ENCODE measurements around the gene MUTYH. TPM values are rescaled to one million over a fixed set of nuclear protein-coding genes. Genes with fewer than 3 reads are reported as not detected.
"Not testable (repeated sequence)": the region's sequence is repeated elsewhere in the genome, so short reads cannot be mapped to it uniquely, and the experiment has no call there.

The MUTYH gene
- total RNA-seq, 3 donors from 2014 or later, result 16.8 to 26.2 (median 25.8) TPM

- peaks cover 0 to 1% of the 10 kb centered on the region in 2 donors for H3K4me1 ChIP-seq
- intact Hi-C loops (cut with DNase I; ENCODE audit: low total_unique reads), result no loop called here
- no peak overlapping the region for H3K4me3 ChIP-seq
- no peaks in the 10 kb centered on the region for H3K36me3 ChIP-seq
- no peak overlapping the region for H3K27ac ChIP-seq
- DNase-seq (ENCODE audit: low spot score in 2 of 2), result no peak
- no peak for TF ChIP-seq CTCF (IDR thresholded peaks at IDR 0.05)
- TF ChIP-seq POLR2A (IDR thresholded peaks at IDR 0.05), result no peak
- no peak for TF ChIP-seq POLR2AphosphoS5 (IDR thresholded peaks at IDR 0.05)
- no peaks in the 10 kb centered on the region for H3K9me3 ChIP-seq
- no peaks in the 10 kb centered on the region for H3K27me3 ChIP-seq
These were observed 40.9 kb downstream of the MUTYH start for GRCh38 chr1:45299296-45299695.

GRCh38 chr1:45297666-45298356 is 42.4 kb downstream of the MUTYH start:
- no peaks in the 10 kb centered on the region for H3K4me1 ChIP-seq
- DNase-seq (ENCODE audit: low spot score in 2 of 2), result no peak
- H3K27ac ChIP-seq, result no peak overlapping the region
- intact Hi-C loops (cut with DNase I; ENCODE audit: low total_unique reads), result no loop called here
- H3K27me3 ChIP-seq, result no peaks in the 10 kb centered on the region
- no peaks in the 10 kb centered on the region for H3K9me3 ChIP-seq
- H3K4me3 ChIP-seq, result no peak overlapping the region
- H3K36me3 ChIP-seq, result no peaks in the 10 kb centered on the region
- TF ChIP-seq POLR2A (IDR thresholded peaks at IDR 0.05) (no peak), CTCF (IDR thresholded peaks at IDR 0.05) (no peak), POLR2AphosphoS5 (IDR thresholded peaks at IDR 0.05) (no peak)

- TF ChIP-seq CTCF (IDR thresholded peaks at IDR 0.05) (no peak), POLR2AphosphoS5 (IDR thresholded peaks at IDR 0.05) (no peak), POLR2A (IDR thresholded peaks at IDR 0.05) (no peak)
- Histone ChIP-seq H3K27ac (no peak overlapping the region), H3K27me3 (no peaks in the 10 kb centered on the region), H3K36me3 (no peaks in the 10 kb centered on the region), H3K9me3 (no peaks in the 10 kb centered on the region), H3K4me3 (no peak overlapping the region), H3K4me1 (no peaks in the 10 kb centered on the region)
- no peak for DNase-seq (ENCODE audit: low spot score in 2 of 2)
- intact Hi-C loops (cut with DNase I; ENCODE audit: low total_unique reads), result no loop called here
These were observed 48.5 kb downstream of the MUTYH start for GRCh38 chr1:45291716-45292115.

GRCh38 chr1:45291002-45291401 is 49.2 kb downstream of the MUTYH start:
- H3K4me3 ChIP-seq; H3K27ac ChIP-seq; DNase-seq (ENCODE audit: low spot score in 2 of 2); H3K4me1 ChIP-seq; intact Hi-C loops (cut with DNase I; ENCODE audit: low total_unique reads); H3K9me3 ChIP-seq; H3K36me3 ChIP-seq; H3K27me3 ChIP-seq: not testable (repeated sequence)

GRCh38 chr1:45286521-45286920 is 53.7 kb downstream of the MUTYH start:
- H3K4me3 ChIP-seq; H3K27me3 ChIP-seq; H3K9me3 ChIP-seq; DNase-seq (ENCODE audit: low spot score in 2 of 2); H3K4me1 ChIP-seq; H3K36me3 ChIP-seq; intact Hi-C loops (cut with DNase I; ENCODE audit: low total_unique reads); H3K27ac ChIP-seq: not testable (repeated sequence)

- H3K36me3 ChIP-seq; H3K9me3 ChIP-seq; H3K4me3 ChIP-seq; DNase-seq (ENCODE audit: low spot score in 2 of 2); intact Hi-C loops (cut with DNase I; ENCODE audit: low total_unique reads); H3K27me3 ChIP-seq; H3K4me1 ChIP-seq; H3K27ac ChIP-seq: not testable (repeated sequence)
These were observed 55.4 kb downstream of the MUTYH start for GRCh38 chr1:45284858-45285257.

GRCh38 chr1:45282351-45282750 is 57.9 kb downstream of the MUTYH start:
- DNase-seq (ENCODE audit: low spot score in 2 of 2), result no peak
- H3K27ac ChIP-seq, result no peak overlapping the region
- H3K9me3 ChIP-seq, result no peaks in the 10 kb centered on the region
- H3K4me1 ChIP-seq, result no peaks in the 10 kb centered on the region
- intact Hi-C loops (cut with DNase I; ENCODE audit: low total_unique reads), result no loop called here
- no peak overlapping the region for H3K4me3 ChIP-seq
- no peaks in the 10 kb centered on the region for H3K36me3 ChIP-seq
- TF ChIP-seq CTCF (IDR thresholded peaks at IDR 0.05) (no peak), POLR2AphosphoS5 (IDR thresholded peaks at IDR 0.05) (no peak), POLR2A (IDR thresholded peaks at IDR 0.05) (no peak)
- H3K27me3 ChIP-seq, result no peaks in the 10 kb centered on the region
